Measurements from ENCODE around the gene TBX18.

TBX18 gene

GRCh38 chr6:84669945-84670344 lies 94.5 kb downstream of the TBX18 start:
- DNase-seq (ENCODE audit: low read depth) = no peak

GRCh38 chr6:84667252-84668213 lies 96.9 kb downstream of the TBX18 start:
- no peak for DNase-seq (ENCODE audit: low read depth)

DNA sequence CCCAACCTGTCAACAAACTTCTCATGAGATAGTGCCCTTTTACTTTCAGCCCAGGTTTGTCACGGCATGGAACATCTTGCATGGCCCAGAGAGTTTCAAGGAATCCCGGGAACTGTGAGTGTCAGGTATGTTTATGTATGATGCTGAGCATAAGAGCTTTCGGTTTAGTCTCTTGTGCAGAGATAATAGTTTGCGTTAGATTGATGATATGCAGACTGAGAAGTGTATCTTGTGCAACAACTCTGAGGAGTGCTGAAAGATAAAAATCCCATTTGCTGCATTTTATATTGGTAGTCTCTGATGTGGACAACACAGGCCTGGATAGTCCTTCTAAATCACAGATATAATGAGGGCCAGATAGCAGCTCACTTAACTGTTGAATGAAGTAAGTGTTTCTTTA lies 99.0 kb downstream of the TBX18 start:
- DNase-seq (ENCODE audit: low read depth) = no peak

- no peak for DNase-seq (ENCODE audit: low read depth)
These were observed 100.5 kb downstream of the TBX18 start for GRCh38 chr6:84663866-84664265.

DNA sequence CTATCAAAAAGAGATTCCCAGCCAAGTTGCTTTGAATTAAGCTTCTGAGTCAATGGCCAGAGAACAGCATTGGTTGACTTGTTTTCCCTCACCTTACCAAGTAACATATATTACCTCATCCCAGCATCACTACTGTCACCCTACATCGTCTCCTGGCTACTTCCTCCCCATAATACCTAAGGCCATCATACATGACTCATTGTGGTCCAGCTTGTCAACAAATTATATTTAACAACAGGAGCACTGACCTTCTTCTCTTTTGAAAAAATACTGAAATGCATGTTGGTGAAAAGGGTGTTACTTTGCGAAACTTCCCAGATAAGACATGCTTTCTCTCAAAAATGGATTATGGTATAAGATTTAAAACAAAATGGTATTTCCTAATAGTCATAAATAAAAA lies 106.9 kb downstream of the TBX18 start:
- no peak for DNase-seq (ENCODE audit: low read depth)

DNA sequence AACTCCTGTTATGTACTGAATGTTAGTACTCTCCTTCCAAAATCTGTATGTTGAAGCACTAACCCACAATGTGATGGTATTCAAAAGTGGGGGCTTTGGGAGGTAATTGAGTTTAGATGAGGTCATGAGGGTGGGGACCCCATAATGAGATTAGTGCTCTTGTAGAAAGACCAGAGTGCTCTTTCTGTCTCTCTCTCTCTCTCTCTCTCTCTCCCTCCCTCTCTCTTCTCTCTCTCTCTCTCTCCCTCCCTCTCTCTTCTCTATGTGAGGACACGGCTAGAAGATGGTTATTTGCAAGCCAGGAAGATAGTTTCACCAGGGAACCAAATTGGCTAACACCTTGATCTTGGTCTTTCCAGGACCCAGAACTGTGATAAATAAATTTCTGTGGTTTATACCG lies 107.4 kb downstream of the TBX18 start:
- no peak for DNase-seq (ENCODE audit: low read depth)

GRCh38 chr6:84653027-84653551 lies 111.3 kb downstream of the TBX18 start:
- DNase-seq (ENCODE audit: low read depth) = no peak

DNA sequence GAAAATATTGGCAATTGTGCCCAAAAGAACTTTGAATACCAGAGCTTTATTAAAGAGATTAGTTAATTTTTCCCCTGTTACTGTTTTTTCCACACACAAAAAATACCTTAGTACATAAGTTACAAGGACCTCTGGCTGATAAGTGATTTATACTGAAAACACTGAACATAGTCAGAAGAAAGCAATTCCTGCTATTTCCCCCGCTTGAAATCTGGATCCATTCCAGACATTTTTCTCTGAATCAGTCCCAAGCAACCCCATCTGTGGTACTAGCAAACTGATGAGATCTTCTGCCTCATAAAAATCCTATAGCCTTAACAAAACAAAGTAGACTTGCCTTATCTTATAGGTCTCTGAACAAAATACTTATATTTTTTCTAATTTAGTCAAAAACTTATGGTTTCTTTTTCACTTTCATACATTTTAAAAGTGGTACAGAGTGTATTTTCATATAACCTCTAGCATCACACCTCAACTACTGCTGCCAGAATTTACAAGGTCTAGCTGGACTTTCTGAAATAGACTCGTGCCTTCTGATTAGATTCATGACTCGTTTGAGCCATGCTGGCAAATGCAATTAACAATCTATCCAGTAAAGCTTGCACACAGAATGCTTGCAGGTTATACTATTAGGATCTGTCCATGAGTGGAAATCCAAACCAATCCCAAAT lies 111.9 kb downstream of the TBX18 start:
- no peak for DNase-seq (ENCODE audit: low read depth)

DNA sequence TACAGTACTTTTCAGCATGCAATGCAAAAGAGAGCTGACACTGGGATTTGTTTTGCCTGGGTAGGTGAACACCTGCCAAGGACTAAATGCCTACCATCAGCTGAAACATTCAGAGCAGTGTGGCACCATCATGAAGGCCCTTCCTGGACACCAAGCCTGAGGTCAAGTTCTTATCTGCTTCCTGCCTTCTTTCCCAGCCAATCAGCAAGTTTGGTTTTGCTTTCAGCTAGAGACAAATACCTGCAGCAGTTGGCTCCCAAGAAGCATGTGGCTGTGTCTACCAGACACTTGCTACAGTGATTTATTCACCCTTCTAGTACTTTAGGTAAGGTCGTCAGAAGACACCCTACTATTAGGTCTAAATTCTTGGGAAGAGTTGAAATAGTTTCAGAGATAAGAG lies 112.8 kb downstream of the TBX18 start:
- no peak for DNase-seq (ENCODE audit: low read depth)

DNA sequence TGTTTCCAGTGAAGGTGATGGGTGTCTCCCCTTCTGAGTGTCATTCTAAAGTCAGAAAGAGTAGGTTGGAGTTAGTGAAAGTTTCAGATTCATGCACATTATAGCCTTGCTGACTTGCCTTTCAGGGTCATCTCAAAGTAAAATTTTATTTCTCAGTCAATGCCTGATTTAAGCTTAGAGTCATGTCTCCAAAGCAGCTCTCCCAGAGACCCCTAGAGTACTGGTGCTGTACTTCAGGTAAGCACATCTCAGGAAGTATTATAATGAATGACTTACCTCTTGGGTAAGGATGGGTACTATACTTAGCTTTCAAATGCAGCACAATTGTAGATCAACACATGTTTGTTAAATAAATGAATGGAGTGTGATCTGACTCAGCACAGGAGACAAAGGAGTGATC lies 116.0 kb downstream of the TBX18 start:
- DNase-seq (ENCODE audit: low read depth) = no peak

GRCh38 chr6:84645563-84646266 lies 118.7 kb downstream of the TBX18 start:
- no peak for DNase-seq (ENCODE audit: low read depth)

GRCh38 chr6:84645000-84645399 lies 119.4 kb downstream of the TBX18 start:
- DNase-seq (ENCODE audit: low read depth) = no peak

DNA sequence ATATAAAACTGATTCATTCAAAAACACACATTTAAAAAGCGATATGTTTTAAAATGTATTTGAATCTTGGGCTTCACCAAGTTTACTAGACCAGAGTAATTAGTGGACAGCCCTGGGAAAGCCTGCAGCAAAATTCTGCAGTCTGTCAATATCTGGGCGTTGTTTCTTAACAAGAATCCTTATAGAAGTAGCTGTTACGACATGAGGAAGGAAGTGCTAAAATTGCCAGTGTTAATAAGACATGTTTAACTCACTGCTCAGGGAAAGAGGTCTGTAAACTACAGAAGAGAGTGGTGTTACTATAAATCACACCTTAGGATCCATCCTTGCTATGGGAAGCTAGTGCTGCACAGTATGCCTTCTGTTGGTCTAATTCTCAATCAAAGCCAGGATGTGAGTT lies 120.6 kb downstream of the TBX18 start:
- DNase-seq (ENCODE audit: low read depth) = no peak

GRCh38 chr6:84641076-84641475 lies 123.3 kb downstream of the TBX18 start:
- no peak for DNase-seq (ENCODE audit: low read depth)

- DNase-seq (ENCODE audit: low read depth) = no peak
These were observed 125.0 kb downstream of the TBX18 start for GRCh38 chr6:84639396-84639795.

DNA sequence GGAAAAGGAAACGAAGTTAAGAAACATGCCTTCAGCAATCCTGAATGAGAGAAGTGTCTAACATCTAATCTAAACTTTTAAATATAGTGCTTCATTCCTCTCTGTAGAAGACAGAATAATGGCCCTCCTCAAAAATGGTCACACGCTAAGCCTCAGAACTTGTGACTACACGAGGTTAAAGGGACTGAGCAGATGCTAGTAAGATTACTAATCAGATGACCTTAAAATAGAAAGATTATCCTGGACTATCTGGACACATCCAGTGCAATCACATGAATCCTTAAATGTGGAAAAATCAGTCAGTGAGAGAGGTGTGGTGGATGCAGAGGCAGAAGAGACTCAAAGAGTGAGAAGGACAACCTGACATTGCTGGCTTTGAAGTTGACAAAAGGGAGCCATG lies 126.1 kb downstream of the TBX18 start:
- DNase-seq (ENCODE audit: low read depth) = no peak
